Neural cell (in vitro differentiated cells): ENCODE measurements around the gene RASGEF1B. TPM values are rescaled to one million over a fixed set of nuclear protein-coding genes. Genes with fewer than 3 reads are reported as not detected.

Experiments
- H2AFZ ChIP-seq: fragments of 200-600, 300-800 bp; sonication (generic), shearing (Covaris generic); 2 replicates; pipeline ENCODE4 v1.6.0; 2014; ENCODE audit warnings: low read depth, mild to moderate bottlenecking, antibody characterized with exemption, low read length, moderate library complexity
- H3F3A ChIP-seq: fragments of 200-600 bp; shearing (Covaris generic); 2 replicates; pipeline ENCODE4 v1.6.1; 2016; ENCODE audit warnings: mild to moderate bottlenecking, moderate library complexity, mixed read lengths, antibody characterized with exemption, low read length; ENCODE audit not compliant: insufficient read depth, poor library complexity, severe bottlenecking
- H3K27ac ChIP-seq: fragments of 200-600, 300-800 bp; sonication (generic), shearing (Covaris generic); 2 replicates; pipeline ENCODE4 v1.5.1; 2014; ENCODE audit warnings: mild to moderate bottlenecking, low read length, moderate library complexity
- H3K27me3 ChIP-seq: fragments of 300-800, 200-600 bp; sonication (generic), shearing (Covaris generic); 2 replicates; pipeline ENCODE4 v1.6.0; 2014; ENCODE audit warnings: mild to moderate bottlenecking, low read depth, low read length, moderate library complexity; ENCODE audit not compliant: insufficient read depth
- H3K36me3 ChIP-seq: fragments of 300-800, 200-600 bp; sonication (generic), shearing (Covaris generic); 2 replicates; pipeline ENCODE4 v1.5.1; 2014; ENCODE audit warnings: mild to moderate bottlenecking, antibody characterized with exemption, low read length, moderate library complexity; ENCODE audit not compliant: insufficient read depth
- H3K4me2 ChIP-seq: fragments of 300-800, 200-600 bp; sonication (generic), shearing (Covaris generic); 2 replicates; pipeline ENCODE4 v1.6.0; 2014; ENCODE audit warnings: mild to moderate bottlenecking, low read length
- H3K4me3 ChIP-seq: fragments of 300-800, 200-600 bp; sonication (generic), shearing (Covaris generic); 2 replicates; pipeline ENCODE4 v1.5.1; 2014; ENCODE audit warnings: mild to moderate bottlenecking, low read length, moderate library complexity
- H3K79me2 ChIP-seq: fragments of 200-600 bp; shearing (Covaris generic); replicated peaks from 2 replicates; pipeline ENCODE4 v1.6.0; 2014; ENCODE audit warnings: mild to moderate bottlenecking, low read length, moderate library complexity; ENCODE audit not compliant: insufficient read depth
- H3K9ac ChIP-seq: fragments of 300-800, 200-600 bp; sonication (generic), shearing (Covaris generic); 2 replicates; pipeline ENCODE4 v1.6.1; 2016; ENCODE audit warnings: mild to moderate bottlenecking, low read length, mixed read lengths
- H3K9me2 ChIP-seq: fragments of 200-600 bp; shearing (Covaris generic); 2 replicates; pipeline ENCODE4 v1.6.1; 2016; ENCODE audit warnings: mild to moderate bottlenecking, low read length, mixed read lengths; ENCODE audit not compliant: insufficient read depth
- H3K9me3 ChIP-seq: fragments of 200-600, 300-800 bp; sonication (generic), shearing (Covaris generic); 2 replicates; pipeline ENCODE4 v1.6.1; 2016; ENCODE audit warnings: mild to moderate bottlenecking, mixed run types, low read length, moderate library complexity, mixed read lengths
- H4K20me1 ChIP-seq: fragments of 200-600 bp; shearing (Covaris generic); 2 replicates; pipeline ENCODE4 v1.6.1; 2016; ENCODE audit warnings: mild to moderate bottlenecking, mixed run types; ENCODE audit not compliant: insufficient read depth
- CTCF ChIP-seq: fragments of 450-650 bp; IDR thresholded peaks from 2 replicates; pipeline ENCODE4 v1.5.1; 2014; ENCODE audit warnings: antibody characterized with exemption, mild to moderate bottlenecking, moderate library complexity; ENCODE audit not compliant: poor library complexity, severe bottlenecking
- EP300 ChIP-seq: fragments of 450-650 bp; conservative IDR thresholded peaks from 2 replicates; pipeline ENCODE4 v1.6.1; 2014; ENCODE audit warnings: antibody characterized with exemption, mild to moderate bottlenecking, moderate library complexity; ENCODE audit not compliant: poor library complexity, severe bottlenecking
- EZH2 ChIP-seq: fragments of 200-600, 300-800 bp; shearing (Covaris generic), sonication (generic); IDR thresholded peaks from 2 replicates; pipeline ENCODE4 v1.6.1; 2014; ENCODE audit warnings: antibody characterized with exemption, low read length, borderline replicate concordance, mild to moderate bottlenecking; ENCODE audit not compliant: insufficient read depth, poor library complexity, severe bottlenecking
- MXI1 ChIP-seq: fragments of 450-650 bp; conservative IDR thresholded peaks from 2 replicates; pipeline ENCODE4 v1.6.1; 2014; ENCODE audit warnings: antibody characterized with exemption, mild to moderate bottlenecking; ENCODE audit not compliant: poor library complexity, severe bottlenecking
- POLR2AphosphoS5 ChIP-seq: IDR thresholded peaks from 2 replicates; pipeline ENCODE4 v1.6.1; 2012
- RAD21 ChIP-seq: fragments of 450-650 bp; conservative IDR thresholded peaks from 2 replicates; pipeline ENCODE4 v1.6.1; 2014; ENCODE audit warnings: antibody characterized with exemption, mild to moderate bottlenecking, moderate library complexity
- SMC3 ChIP-seq: fragments of 450-650 bp; conservative IDR thresholded peaks from 2 replicates; pipeline ENCODE4 v1.6.1; 2014; ENCODE audit warnings: antibody characterized with exemption, mild to moderate bottlenecking, moderate library complexity; ENCODE audit not compliant: poor library complexity
- TAF1 ChIP-seq: IDR thresholded peaks from 2 replicates; pipeline ENCODE4 v1.6.1; 2012; ENCODE audit warnings: low read depth
- polyA plus RNA-seq: library from polyadenylated mRNA; depleted of rRNA; stranded (reverse); fragments of >200 nt; gene quantifications from 2 replicates; pipeline ENCODE4 v1.2.3, GENCODE V29; 2014
- TF ChIP-seq, protein P1 (sequence below): IDR thresholded peaks from 2 replicates; pipeline ENCODE4 v1.6.1; 2012; ENCODE audit warnings: borderline replicate concordance

Gene RASGEF1B
- polyA plus RNA-seq, 1 donor from 2014 or later, result 21.5 TPM

DNA sequence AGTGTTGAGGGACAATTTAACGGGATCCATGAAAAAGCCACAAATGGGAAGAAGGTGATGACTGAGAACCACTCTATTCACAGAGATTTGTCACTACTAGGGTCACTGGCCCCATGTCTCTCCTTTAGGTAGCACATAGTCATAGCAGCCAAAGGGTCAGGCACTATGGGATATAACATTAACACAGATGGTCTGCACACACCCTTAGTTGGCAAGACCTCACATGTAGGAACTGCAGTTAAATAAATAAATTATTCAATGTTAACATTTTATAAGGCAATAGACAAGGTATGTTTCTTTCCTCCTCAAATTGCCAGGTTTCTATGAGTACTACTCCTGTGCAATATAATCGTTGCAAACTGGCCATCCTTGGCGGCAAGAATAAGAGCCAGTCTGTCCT lies 10.9 kb downstream of the RASGEF1B start:
- H3K4me3 ChIP-seq, result no peak overlapping the region
- no peaks in the 10 kb centered on the region for H3F3A ChIP-seq
- no peak overlapping the region for H2AFZ ChIP-seq
- no peaks in the 10 kb centered on the region for H3K9me2 ChIP-seq
- no peaks in the 10 kb centered on the region for H3K9me3 ChIP-seq
- H3K9ac ChIP-seq, result no peak overlapping the region
- TF ChIP-seq CTCF (no peak), TAF1 (no peak), MXI1 (no peak), EP300 (no peak), RAD21 (no peak)
- H3K36me3 ChIP-seq, result no peaks in the 10 kb centered on the region
- H3K27ac ChIP-seq, result no peak overlapping the region
- H3K4me2 ChIP-seq, result no peak overlapping the region
- peaks cover 12% of the 10 kb centered on the region for H3K79me2 ChIP-seq
- H3K27me3 ChIP-seq, result no peaks in the 10 kb centered on the region
- no peaks in the 10 kb centered on the region for H4K20me1 ChIP-seq

DNA sequence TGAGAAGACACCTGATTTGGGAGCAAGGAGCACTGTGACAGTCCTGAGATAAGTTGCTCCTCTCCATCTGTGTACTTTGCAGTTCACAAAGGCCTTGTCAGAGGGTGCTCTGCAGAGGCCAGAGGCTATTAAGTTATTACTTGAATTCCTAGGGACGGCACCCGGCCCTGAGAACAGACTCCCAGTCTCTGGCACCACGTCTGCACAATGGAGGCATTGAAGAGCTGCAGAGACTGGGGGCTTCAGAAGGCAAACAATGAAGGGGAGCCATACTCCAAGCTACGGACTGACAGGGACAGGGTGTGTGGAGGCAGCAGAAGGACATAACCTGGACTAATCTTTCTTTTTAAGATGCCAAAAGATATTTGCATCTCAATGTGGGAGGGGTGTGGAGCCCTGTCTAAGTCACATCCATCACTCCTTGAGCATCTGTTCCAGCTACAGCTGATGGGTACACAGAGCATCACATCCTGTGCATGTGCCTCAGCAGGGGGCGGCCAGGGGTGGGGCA lies 11.5 kb downstream of the RASGEF1B start:
- no peak overlapping the region for H3K4me3 ChIP-seq
- no peaks in the 10 kb centered on the region for H3K9me3 ChIP-seq
- no peaks in the 10 kb centered on the region for H4K20me1 ChIP-seq
- no peaks in the 10 kb centered on the region for H3K9me2 ChIP-seq
- no peak overlapping the region for H3K27ac ChIP-seq
- no peak overlapping the region for H3K9ac ChIP-seq
- H3K79me2 ChIP-seq, result peaks cover 10% of the 10 kb centered on the region
- H2AFZ ChIP-seq, result no peak overlapping the region
- no peaks in the 10 kb centered on the region for H3F3A ChIP-seq
- H3K27me3 ChIP-seq, result no peaks in the 10 kb centered on the region
- TF ChIP-seq TAF1 (no peak), POLR2AphosphoS5 (no peak)
- H3K36me3 ChIP-seq, result no peaks in the 10 kb centered on the region
- no peak overlapping the region for H3K4me2 ChIP-seq

DNA sequence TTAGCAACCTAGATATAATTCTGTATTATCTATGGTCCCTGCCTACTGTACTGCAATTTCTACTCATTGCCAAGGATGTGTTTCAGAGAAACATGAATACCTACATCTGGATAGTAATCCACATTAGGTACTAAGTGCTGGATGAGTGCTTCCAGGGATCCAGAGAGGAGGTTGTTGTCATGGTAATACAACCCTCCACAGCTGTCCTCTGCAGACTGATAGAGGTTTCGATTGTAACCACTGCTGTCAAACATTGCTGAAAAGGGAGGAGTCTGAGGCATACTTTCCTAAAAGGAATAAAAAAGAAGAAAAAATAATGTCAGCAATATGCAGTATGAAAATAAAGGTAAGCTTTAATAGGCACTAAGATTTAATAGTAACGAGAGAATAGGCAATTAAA lies 12.5 kb downstream of the RASGEF1B start:
- Histone ChIP-seq H3K9me3 (no peaks in the 10 kb centered on the region), H3K4me2 (no peak overlapping the region), H3F3A (no peaks in the 10 kb centered on the region), H4K20me1 (no peaks in the 10 kb centered on the region), H3K36me3 (no peaks in the 10 kb centered on the region), H3K9me2 (no peaks in the 10 kb centered on the region), H3K27ac (no peak overlapping the region), H3K27me3 (no peaks in the 10 kb centered on the region), H3K4me3 (no peak overlapping the region), H3K79me2 (peaks cover 9% of the 10 kb centered on the region), H3K9ac (no peak overlapping the region), H2AFZ (no peak overlapping the region)
- TF ChIP-seq EZH2, result no peak
- TF ChIP-seq POLR2AphosphoS5, result no peak
- TF ChIP-seq EP300, result peak; percentile 27

DNA sequence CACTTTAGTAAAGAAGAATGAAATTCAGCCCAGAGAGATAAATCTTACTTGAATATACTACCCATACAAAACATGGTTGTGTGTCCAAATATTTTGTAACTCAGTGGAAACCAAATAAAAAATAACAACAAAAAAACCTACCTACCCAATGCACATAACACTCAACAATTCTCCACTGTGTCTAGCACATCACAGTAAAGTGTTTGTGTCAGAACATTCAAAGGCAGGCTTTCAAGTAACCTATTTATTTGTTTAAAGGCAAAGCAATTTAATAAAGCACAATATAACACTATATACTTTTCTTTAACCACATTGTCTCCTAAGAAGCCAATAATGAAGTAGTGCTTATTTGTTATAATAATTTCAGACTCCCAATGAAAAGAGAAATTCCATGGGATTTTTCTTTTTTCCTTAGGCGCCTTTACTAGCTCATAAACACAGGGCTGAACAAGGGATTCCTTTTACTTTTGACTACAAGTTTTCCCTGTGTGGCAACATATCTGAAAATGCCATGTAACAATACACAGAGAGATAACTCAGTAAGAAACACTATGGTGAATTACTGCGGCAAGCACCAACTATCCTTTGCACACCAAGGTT lies 13.7 kb downstream of the RASGEF1B start:
- H3K79me2 ChIP-seq, result peaks cover 9% of the 10 kb centered on the region
- H3K27me3 ChIP-seq, result no peaks in the 10 kb centered on the region
- no peaks in the 10 kb centered on the region for H3K9me3 ChIP-seq
- no peak overlapping the region for H3K4me3 ChIP-seq
- no peaks in the 10 kb centered on the region for H3K36me3 ChIP-seq
- H3K9me2 ChIP-seq, result no peaks in the 10 kb centered on the region
- no peaks in the 10 kb centered on the region for H3F3A ChIP-seq
- H3K4me2 ChIP-seq, result no peak overlapping the region
- H4K20me1 ChIP-seq, result no peaks in the 10 kb centered on the region
- H2AFZ ChIP-seq, result no peak overlapping the region
- TF ChIP-seq TAF1 (no peak), POLR2AphosphoS5 (no peak), RAD21 (no peak), SMC3 (no peak), CTCF (no peak), EZH2 (no peak), EP300 (no peak), MXI1 (no peak)
- TF ChIP-seq, protein P1, sequence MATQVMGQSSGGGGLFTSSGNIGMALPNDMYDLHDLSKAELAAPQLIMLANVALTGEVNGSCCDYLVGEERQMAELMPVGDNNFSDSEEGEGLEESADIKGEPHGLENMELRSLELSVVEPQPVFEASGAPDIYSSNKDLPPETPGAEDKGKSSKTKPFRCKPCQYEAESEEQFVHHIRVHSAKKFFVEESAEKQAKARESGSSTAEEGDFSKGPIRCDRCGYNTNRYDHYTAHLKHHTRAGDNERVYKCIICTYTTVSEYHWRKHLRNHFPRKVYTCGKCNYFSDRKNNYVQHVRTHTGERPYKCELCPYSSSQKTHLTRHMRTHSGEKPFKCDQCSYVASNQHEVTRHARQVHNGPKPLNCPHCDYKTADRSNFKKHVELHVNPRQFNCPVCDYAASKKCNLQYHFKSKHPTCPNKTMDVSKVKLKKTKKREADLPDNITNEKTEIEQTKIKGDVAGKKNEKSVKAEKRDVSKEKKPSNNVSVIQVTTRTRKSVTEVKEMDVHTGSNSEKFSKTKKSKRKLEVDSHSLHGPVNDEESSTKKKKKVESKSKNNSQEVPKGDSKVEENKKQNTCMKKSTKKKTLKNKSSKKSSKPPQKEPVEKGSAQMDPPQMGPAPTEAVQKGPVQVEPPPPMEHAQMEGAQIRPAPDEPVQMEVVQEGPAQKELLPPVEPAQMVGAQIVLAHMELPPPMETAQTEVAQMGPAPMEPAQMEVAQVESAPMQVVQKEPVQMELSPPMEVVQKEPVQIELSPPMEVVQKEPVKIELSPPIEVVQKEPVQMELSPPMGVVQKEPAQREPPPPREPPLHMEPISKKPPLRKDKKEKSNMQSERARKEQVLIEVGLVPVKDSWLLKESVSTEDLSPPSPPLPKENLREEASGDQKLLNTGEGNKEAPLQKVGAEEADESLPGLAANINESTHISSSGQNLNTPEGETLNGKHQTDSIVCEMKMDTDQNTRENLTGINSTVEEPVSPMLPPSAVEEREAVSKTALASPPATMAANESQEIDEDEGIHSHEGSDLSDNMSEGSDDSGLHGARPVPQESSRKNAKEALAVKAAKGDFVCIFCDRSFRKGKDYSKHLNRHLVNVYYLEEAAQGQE, result no peak
- no peak overlapping the region for H3K27ac ChIP-seq
- H3K9ac ChIP-seq, result no peak overlapping the region
